Inflammatory macrophage treated with lipopolysaccharide for 4 hours (primary cell): ENCODE data around the gene SRSF2.
"Not testable (repeated sequence)": the region's sequence is repeated elsewhere in the genome, so short reads cannot be mapped to it uniquely, and the experiment has no call there.

Experiments
- DNase-seq: peaks from one replicate; pipeline ENCODE4 v3.0.0-alpha.2; 2020

The SRSF2 gene

DNA sequence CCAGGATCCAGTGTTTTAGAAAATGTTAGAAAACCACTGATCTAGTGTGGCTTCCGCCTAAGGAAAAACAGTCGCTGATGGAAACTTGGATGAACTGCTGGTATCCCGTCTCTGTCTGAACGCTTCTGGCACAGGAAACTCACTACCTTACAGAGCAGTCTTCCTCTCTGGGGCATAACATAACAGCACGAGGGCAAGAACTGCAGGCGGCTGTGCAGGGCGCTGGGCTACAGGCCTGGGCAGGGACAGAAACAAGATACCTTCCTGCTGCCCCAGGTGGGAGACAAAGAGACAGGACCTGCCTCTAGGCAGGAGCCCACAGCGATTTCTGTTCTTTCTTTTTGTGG is 36.9 kb downstream of the SRSF2 start:
- DNase-seq = no peak

DNA sequence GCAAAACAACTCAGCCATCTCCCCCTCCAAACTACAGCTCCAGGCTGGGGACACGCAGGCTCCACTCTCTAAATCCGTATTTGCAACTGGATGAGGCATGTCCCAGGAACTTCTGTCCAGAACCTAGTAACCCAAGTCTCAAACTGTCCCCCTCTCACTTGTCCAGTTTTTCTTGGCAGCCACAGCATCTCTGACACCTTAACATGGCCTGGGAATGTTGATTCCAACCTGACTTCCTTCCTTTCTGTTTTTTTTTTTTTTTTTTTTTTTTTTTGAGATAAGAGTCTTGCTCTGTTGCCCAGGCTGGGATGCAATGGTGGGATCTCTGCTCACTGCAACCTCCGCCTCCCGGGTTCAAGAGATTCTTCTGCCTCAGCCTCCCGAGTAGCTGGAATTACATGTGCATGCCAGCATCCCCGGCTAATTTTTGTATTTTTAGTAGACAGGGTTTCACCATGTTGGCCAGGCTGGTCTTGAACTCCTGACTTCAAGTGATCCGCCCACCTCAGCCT is 38.6 kb downstream of the SRSF2 start:
- DNase-seq = not testable (repeated sequence)

DNA sequence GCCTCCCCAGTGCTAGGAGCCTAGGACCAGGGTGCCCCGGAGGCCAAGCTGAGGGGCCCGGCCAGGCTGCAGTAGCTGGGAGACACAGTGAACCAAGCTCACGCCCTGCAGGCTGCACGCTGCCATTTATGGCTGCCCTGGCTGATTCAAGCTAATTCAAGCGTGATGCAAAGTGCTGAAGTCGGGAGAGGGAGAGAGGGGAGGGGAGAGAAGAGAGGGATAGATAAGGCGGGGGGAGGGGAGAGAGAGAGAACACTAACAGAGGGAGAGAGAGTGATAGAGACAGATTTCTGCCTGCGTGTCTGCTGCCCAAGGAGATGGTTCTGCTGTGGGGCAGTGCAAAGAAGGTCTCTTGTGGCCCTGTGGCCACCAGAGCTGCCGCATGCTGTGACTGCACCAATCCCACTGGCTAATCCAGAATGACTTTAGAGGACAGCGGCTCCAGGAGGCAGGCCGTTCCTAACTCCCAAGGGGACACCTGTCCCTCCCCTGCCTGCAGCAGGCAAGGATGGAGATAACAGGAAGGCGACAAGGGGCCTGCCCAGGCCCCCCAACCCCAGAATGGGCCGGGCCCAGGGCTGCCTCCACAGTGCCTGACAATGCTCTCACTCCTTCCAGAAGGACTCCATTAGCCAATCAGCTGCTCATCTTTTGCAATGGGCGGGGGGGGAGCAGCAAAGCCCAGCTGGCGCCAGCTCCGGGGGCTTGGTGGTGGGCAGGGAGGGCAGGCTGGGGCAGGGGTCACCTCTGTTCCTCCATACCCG is 39.2 kb downstream of the SRSF2 start:
- no peak for DNase-seq

DNA sequence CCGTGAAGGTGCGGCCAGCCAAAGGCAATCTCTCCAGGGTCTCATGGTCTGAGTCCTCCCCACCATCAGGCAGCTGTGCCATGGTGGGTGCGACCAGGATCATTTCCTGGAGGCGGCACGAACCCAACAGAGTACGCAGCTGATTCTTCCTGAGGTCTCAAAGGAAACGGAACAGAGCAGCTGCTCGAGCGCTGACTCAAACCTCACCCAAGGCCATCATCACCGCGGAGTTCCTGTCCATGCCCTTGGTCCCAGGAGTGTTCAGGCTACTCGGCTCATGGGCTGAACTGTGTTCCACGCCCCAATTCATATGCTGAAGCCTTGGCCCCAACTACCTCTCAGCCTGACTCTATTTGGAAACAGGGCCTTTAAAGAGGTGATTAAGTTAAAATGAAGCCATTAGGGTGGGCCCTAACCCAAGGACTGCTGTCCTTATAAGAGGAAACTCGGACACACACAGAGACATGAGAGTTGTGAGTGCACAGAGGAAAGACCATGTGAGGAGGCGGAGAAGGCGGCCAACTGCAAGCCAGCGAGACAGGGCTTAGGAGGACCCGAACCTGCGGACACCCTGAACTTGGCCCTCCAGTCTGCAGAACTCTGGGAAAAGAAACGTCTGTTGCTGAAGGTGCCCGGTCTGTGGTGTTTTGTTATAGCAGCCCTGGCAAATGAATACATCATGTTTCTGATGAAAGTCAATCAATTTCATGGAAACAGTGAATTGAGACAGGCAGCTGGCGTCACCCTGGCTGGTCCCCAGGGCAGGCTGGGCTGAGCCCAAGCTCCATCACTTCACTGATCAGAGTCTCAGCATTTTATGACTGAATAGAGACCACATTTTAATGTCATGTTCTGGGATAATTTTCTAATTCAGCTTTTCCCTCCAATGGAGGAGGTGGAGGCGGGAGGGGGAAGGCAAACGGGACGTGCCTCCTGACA is 40.1 kb downstream of the SRSF2 start:
- DNase-seq = no peak

DNA sequence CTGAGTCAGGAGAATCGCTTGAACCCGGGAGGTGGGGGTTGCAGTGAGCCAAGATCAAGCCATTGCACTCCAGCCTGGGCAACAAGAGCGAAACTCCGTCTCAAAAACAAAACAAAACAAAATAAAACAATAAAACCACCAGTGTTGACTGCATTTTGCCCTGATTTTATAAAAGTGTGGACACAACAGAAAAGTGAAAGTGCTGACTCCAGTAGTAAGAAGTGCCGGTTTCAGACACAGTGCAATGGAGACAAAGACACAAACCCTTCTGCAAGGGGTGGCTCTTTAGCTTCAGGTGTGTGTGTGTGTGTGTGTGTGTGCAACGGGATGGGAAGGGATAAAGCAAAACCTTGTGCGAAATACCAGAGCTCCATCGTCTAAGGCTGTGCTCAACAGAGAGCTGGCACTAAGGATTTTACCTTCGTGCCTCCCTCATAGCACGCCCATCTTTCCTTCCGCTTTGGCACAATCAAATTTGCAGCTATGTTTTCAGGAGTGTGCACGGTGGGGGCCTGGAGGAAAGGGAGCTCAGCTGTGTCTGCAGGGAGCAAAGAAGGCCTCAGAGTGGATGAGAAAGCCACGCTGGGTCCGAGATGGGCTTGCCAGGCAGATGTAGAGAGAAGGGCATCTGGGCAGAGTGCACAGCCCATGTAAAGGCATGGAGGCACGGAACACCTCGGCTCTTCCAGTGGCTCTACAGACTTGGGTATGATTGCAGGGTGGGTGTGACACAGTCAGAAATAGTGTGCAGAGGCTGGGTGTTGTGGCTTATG is 41.9 kb downstream of the SRSF2 start:
- no peak for DNase-seq

DNA sequence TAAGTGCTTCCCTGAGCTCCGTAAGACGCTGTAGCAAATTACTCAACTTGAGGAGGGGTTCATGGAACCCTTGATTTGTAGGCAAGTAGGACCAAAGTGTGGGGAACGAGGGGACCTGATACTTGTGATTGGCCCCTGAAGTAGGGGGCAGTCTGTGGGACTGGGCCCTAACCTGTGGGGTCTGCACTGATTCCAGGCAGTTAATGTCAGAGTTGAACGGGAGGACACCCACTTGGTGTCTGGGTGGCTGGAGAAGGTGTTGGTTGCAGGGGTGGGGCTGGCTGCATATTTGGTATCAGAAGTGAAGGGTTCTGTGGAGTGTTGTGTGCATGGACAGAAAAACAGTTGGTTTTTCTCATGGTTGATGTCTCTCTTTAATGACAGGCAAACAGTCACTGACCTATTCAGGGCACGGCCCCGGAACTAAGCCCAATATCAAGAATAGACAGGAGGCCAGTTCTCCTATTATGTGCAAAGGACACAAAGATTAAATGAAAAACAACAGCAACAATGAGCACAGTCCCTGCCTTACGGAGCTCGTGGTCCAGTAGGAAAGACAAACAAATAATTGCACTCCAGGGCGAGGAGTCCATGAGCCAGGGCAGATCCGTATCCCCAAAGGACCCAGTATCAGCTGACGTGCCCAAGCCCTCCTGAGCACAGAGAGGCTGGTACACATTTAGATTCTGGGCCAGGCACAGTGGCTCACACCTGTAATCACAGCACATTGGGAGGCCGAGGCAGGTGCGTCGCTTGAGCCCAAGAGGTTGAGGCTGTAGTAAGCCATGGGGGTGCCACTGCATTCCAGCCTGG is 45.5 kb downstream of the SRSF2 start:
- no peak for DNase-seq

DNA sequence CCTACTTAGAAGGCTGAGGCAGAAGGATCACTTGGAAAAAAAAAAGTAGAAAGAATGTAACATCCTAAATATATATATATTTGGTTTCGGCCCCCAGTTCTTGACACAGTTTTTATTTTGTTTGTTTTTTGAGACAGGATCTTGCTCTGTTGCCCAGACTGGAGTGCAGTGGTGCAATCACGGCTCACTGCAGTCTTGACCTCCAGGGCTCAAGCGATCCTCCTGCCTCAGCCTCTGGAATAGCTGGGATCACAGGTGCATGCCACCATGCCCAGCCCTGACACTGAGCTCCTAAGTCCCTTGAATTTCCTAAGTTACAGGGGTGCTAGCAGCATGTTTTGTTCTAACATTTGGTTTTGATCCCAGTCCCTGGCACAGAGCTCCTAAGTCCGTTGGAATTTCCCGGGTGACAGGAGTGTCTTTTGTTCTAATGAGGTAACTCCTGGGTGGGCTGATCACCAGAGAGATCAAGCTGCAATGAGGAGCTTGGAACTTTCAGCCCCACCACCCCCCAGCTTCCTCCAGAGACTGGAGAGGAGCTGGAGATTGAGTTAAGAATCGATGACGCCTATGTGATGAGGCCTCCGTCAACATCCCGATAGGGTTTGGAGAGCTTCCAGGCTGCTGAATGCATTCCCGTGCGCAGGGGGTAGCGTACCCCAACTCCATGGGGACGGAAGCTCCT is 46.4 kb downstream of the SRSF2 start:
- DNase-seq = no peak

DNA sequence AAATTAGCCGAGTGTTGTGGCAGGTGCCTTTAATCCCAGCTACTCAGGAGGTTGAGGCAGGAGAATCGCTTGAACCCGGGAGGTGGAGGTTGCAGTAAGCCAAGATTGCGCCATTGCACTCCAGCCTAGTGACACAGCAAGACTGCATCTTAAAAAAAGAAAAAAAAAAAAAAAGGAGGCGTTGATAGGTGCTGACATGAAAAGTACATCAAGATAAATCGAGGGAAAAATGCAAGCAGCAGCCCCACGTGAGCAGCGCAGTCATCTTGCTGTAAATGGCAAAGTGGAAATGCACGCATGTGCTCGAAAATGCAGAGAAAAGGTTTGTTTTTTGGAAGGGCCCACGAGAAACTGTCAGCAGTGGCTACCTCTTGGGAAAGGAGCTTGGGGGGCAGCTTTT is 47.3 kb downstream of the SRSF2 start:
- DNase-seq = no peak

DNA sequence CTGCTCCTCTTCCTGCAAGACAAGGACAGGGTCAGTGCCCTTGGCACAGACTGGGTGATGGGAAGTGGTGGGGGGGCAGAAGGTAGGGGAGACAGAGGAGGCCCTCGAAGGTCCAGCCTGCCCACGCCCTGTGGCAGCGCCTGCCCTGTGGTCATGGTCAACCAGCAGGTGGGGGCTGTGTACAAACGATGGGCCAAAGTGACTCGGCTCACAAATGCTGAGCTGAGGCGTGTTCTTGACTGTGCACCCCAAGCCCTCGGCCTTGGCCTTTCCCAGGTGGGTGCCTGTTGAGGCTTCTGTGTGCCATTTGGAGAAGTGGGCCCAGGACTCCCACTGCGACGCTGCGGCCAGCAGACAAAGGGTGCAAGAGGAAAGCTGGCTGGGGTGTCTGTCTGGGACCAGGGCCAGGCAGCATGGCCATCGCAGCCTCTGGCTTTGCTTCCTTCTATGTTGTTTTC is 48.9 kb downstream of the SRSF2 start:
- DNase-seq = no peak

DNA sequence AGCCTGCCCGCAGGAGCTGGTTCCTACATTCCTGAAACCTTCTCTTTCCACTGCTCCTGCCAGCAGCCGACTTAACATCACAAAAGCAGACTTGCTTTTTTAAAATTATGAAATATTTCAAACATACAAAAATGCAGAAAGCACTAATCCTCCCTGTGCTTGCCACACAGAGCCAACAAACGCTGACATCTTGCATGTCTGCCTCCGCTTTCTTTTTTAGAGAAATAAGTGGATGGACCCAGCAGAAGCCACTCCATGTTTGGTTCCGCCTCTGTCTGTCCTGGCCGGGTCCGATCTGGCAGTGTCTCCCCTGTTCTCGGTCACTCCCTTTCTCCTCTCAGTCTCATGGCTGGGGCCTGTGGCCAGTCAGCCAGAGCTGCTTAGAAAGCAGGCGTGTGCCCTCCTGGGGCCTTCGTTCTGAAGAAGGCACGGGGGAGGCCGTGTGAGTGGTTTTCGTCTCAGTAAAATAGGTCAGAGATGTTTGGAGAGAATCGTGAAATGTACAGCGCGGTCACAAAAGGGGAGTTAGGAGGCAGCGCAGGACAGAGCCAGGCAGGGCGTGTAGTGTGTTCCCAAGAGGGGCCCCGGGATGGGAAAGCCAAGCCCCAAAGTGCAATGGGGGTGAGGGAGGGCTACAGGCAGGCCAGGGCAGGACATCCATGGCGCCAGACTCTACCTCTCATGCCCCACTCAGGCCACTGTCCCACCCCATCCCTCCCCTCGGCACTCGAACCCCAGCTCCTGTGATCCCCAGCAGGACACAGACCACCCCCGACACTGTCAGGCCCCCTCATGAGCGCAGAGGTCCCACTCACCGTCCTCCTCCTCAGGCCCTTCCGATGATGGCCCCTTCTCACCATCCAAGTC is 49.6 kb downstream of the SRSF2 start:
- DNase-seq = no peak

DNA sequence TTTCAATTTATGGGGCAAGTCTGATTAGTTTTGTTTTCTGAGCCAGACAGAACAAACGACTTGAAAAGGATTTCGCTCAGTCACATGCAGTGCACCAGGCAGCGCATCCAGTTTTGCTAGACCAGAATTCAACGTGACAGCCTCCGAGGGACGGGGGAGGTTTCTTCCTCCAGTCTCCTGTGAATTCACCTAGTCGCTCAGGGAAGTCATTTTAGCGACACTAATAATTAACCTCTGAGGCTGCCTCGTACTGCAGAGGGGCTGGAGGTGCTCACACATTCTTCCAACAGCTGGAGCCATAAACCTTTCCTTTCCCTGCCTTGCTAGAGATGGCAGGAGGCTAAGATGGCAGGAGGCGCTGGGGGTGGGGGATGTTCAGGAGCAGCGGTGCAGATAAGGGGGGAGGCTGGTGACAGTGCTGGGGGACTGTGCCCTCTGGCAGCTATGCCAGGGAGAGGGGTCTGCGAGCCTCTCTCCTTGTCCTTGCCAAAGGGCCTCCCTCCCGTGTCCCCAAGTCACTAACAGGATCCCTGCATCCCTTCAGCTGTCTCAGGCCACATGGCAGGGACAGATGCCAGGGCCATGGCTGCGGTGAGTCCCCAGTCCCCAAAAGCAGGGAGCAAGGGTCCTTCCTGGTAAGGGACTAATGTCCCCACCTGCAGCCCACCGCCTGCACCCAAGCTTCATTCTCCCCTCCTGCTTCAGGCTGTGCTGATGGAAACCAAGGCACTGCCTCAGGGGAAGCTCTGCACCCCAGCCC is 50.4 kb downstream of the SRSF2 start:
- no peak for DNase-seq

DNA sequence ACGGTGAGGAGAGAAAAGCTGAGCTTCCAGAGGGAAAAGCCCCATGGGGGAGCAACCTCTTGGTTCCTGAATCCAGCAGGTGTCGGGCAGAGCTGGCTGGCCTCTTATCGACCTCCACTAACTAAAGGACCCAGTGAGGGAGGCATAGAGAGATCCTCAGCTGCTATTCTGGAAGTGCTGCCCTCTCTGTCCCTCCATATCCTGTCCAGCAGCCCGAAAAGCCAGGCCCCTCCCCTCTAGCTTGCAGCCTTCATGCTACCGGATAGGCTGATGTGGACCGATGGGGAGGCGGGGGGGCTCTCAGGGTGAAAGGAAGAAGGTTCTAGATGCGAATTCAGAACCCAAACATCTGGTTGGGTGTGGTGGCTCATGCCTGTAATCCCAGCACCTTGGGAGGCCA is 51.3 kb downstream of the SRSF2 start:
- DNase-seq = no peak

DNA sequence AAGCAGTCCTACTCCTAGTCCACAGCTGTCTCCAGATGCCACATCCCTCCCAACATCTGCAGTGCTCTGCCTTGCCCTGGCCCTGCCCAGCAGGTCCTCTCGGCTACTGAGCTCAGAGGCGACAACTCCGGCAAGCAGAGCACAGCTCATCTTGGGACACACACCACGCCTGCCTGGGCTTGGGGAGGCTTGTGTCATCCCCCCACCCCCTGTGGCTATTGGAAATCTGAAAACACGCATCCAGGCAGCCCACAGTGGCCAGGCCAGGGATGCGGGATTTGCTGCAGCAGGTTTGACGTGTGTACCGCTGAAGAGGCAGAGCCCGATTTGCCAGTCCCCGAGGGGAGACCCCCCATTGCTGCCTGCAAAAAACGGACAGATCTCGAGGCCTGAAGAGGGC is 51.8 kb downstream of the SRSF2 start:
- no peak for DNase-seq

DNA sequence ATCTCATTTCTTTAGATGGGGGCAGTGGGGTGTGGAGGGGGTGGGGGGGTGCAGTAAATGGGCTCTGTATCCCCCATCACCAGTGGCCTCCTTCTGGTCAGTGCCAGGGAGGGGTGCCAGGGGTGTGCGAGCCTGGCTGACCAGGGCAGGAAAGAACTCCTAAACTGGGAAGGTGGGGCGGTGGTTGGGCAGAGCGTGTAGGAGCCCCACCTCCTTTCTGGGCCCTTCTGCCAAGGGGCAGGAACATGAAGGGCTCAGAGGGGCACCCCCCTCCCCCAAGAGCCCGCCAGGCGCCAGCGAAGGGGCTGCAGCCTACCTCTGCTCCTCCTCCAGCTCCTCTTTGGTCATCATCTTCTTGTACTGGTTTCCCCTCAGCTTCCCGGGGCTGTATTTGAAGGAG is 52.4 kb downstream of the SRSF2 start:
- DNase-seq = no peak
